PFSK-1 (cell line): ENCODE measurements around the gene CNTN4.

Source experiments
- POLR2AphosphoS5 ChIP-seq: IDR thresholded peaks from 2 replicates; pipeline ENCODE4 v1.6.1; 2012; ENCODE audit warnings: low read depth, mild to moderate bottlenecking, control low read depth, low read length, moderate library complexity
- SIN3A ChIP-seq: IDR thresholded peaks from 2 replicates; pipeline ENCODE4 v1.6.1; 2012; ENCODE audit warnings: mild to moderate bottlenecking, low read length, moderate library complexity, borderline replicate concordance; ENCODE audit not compliant: insufficient read depth
- TAF1 ChIP-seq: IDR thresholded peaks from 2 replicates; pipeline ENCODE4 v1.6.1; 2012; ENCODE audit warnings: low read length, control low read depth, borderline replicate concordance; ENCODE audit not compliant: insufficient read depth
- TF ChIP-seq, protein P1 (sequence below), 2 experiments: IDR thresholded peaks; 2 replicates each; pipeline versions ENCODE4 v1.6.1 to v1.8.0; 2011 to 2012; ENCODE audit warnings: low read depth in 2 of 2, low read length in 2 of 2, control low read depth in 1 of 2, inconsistent platforms in 1 of 2, mild to moderate bottlenecking in 1 of 2, moderate library complexity in 1 of 2; ENCODE audit not compliant: insufficient read depth in 1 of 2

DNA sequence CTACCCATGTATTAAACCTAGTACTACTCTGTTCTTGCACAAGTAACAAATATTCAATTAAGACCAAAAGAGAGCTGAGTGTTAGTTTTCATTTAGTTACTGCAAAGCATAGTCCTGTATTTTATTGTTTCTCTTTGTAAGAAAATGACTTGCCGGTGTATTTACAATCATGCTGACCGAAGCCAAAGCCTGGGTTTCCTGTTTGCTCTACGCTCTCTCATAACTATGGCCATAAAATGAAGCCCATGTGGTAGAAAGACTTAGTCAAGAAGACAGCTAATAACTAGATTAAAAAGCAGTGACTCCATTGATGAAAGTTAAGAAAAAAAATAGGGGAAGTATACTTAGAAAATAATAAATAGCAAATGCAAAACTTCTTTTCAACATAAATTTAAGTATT is 479.9 kb downstream of the CNTN4 start:
- TF ChIP-seq, protein P1, sequence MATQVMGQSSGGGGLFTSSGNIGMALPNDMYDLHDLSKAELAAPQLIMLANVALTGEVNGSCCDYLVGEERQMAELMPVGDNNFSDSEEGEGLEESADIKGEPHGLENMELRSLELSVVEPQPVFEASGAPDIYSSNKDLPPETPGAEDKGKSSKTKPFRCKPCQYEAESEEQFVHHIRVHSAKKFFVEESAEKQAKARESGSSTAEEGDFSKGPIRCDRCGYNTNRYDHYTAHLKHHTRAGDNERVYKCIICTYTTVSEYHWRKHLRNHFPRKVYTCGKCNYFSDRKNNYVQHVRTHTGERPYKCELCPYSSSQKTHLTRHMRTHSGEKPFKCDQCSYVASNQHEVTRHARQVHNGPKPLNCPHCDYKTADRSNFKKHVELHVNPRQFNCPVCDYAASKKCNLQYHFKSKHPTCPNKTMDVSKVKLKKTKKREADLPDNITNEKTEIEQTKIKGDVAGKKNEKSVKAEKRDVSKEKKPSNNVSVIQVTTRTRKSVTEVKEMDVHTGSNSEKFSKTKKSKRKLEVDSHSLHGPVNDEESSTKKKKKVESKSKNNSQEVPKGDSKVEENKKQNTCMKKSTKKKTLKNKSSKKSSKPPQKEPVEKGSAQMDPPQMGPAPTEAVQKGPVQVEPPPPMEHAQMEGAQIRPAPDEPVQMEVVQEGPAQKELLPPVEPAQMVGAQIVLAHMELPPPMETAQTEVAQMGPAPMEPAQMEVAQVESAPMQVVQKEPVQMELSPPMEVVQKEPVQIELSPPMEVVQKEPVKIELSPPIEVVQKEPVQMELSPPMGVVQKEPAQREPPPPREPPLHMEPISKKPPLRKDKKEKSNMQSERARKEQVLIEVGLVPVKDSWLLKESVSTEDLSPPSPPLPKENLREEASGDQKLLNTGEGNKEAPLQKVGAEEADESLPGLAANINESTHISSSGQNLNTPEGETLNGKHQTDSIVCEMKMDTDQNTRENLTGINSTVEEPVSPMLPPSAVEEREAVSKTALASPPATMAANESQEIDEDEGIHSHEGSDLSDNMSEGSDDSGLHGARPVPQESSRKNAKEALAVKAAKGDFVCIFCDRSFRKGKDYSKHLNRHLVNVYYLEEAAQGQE (IDR thresholded peaks at IDR 0.05; ENCODE audit: insufficient read depth in 1 of 2, low read depth in 2 of 2, low read length in 2 of 2): no peak
- TF ChIP-seq POLR2AphosphoS5 (no peak), SIN3A (no peak), TAF1 (no peak)
